Cortex of kidney (tissue), 1 donor: Measurements from ENCODE around the gene MAGEA3.
"Not testable (repeated sequence)": the region's sequence is repeated elsewhere in the genome, so short reads cannot be mapped to it uniquely, and the experiment has no call there.

Source experiments
- DNase-seq: peaks from one replicate; lab custom pipeline; 2025; lab: John Stamatoyannopoulos, UW

MAGEA3 gene

DNA sequence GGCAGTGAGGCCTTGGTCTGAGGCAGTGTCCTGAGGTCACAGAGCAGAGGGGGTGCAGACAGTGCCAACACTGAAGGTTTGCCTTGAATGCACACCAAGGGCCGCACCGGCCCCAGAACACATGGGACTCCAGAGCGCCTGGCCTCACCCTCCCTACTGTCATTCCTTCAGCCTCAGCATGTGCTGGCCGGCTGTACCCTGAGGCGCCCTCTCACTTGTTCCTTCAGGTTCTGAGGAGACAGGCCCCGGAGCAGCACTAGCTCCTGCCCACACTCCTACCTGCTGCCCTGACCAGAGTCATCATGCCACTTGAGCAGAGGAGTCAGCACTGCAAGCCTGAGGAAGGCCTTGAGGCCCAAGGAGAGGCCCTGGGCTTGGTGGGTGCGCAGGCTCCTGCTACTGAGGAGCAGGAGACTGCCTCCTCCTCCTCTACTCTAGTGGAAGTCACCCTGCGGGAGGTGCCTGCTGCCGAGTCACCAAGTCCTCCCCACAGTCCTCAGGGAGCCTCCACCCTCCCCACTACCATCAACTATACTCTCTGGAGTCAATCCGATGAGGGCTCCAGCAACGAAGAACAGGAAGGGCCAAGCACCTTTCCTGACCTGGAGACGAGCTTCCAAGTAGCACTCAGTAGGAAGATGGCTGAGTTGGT, 37.4 kb downstream of the MAGEA3 start:
- DNase-seq: no peak

DNA sequence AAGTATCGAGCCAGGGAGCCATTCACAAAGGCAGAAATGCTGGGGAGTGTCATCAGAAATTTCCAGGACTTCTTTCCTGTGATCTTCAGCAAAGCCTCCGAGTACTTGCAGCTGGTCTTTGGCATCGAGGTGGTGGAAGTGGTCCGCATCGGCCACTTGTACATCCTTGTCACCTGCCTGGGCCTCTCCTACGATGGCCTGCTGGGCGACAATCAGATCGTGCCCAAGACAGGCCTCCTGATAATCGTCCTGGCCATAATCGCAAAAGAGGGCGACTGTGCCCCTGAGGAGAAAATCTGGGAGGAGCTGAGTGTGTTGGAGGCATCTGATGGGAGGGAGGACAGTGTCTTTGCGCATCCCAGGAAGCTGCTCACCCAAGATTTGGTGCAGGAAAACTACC, 37.9 kb downstream of the MAGEA3 start:
- not testable (repeated sequence) for DNase-seq

DNA sequence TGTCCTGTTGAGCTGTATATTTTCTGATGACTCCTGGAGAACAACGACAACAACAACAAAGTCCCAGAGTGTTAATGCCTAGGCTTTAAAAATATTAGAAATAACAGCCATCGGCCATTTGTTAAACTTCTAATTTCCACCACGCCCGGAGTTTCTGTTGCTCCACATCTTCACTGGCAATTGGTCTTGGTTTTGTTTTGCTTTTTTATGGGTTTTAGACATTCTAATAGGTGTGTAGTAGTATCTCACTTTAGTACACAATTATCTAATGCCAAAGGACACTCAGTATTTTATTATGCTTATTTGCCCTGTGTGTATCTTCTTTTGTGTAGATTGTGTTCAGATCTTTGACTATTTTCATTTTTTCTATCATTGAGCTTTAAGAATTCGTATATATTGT, 40.0 kb downstream of the MAGEA3 start:
- no peak for DNase-seq
